Measurements from ENCODE around the gene TOX2.

TOX2 gene

GRCh38 chr20:44057698-44058675, 143.3 kb downstream of the TOX2 start:
- TF ChIP-seq CTCF (IDR thresholded peaks at IDR 0.05; ENCODE audit: low read length, missing control alignments) = no peak
- no peak overlapping the region for H3K4me3 ChIP-seq (replicated peaks; ENCODE audit: low read depth, low read length)
- DNase-seq (ENCODE audit: low read depth) = peak; percentile 66

- DNase-seq (ENCODE audit: low read depth) = no peak
- no peak for TF ChIP-seq CTCF (IDR thresholded peaks at IDR 0.05; ENCODE audit: low read length, missing control alignments)
- H3K4me3 ChIP-seq (replicated peaks; ENCODE audit: low read depth, low read length) = no peak overlapping the region
Measured at GRCh38 chr20:44064501-44065400, 150.1 kb downstream of the TOX2 start.

- no peak overlapping the region for H3K4me3 ChIP-seq (replicated peaks; ENCODE audit: low read depth, low read length)
- no peak for TF ChIP-seq CTCF (IDR thresholded peaks at IDR 0.05; ENCODE audit: low read length, missing control alignments)
- DNase-seq (ENCODE audit: low read depth) = no peak
Measured at GRCh38 chr20:44065401-44066340, 151.0 kb downstream of the TOX2 start.

GRCh38 chr20:44066645-44067606, 152.3 kb downstream of the TOX2 start:
- no peak for TF ChIP-seq CTCF (IDR thresholded peaks at IDR 0.05; ENCODE audit: low read length, missing control alignments)
- DNase-seq (ENCODE audit: low read depth) = no peak
- no peak overlapping the region for H3K4me3 ChIP-seq (replicated peaks; ENCODE audit: low read depth, low read length)

GRCh38 chr20:44067650-44068081, 153.0 kb downstream of the TOX2 start:
- H3K4me3 ChIP-seq (replicated peaks; ENCODE audit: low read depth, low read length) = no peak overlapping the region
- no peak for TF ChIP-seq CTCF (IDR thresholded peaks at IDR 0.05; ENCODE audit: low read length, missing control alignments)
- no peak for DNase-seq (ENCODE audit: low read depth)
